ENCODE results near the gene RPTOR.

The RPTOR gene

DNA sequence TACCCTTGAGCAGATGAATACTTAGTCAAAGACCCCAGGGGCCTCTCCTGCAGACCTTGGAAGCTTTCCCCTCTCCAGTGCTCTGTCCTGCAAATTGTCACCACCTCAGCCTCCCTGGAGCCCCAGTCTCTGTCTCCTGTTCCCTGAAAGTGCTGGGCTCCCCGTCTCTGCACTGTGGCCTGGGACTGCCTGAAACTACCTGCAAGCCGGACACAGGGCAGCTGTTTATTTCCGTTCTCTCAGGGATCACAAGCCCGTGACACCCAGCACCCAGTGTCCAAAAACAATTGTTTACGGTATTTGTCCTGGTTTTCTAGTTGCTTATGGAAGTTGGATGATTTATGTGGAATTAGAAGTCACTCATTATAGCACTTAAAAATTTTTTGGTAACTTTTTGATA, 365.4 kb downstream of the RPTOR start:
- no peak for DNase-seq (ENCODE audit: low spot score)

DNA sequence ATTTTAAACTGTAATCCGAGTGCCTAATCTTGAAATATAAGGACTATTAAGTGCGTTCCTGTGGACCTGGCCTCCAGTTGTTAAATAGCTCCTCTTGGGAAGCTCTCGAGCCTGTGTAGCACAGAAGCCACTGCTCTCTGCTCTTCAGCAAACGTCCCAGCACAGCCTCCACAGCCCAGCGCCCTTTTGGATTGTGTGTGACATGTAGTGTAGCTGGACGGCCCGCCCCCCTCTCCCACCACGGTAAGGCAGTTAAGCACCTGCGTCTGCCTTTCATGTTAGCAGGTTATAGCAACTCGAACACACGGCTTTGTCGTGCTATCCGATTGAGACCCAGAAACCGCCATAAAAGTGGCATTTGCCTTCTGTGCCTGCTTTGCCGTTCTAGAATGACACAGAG, 367.8 kb downstream of the RPTOR start:
- DNase-seq (ENCODE audit: low spot score): no peak

DNA sequence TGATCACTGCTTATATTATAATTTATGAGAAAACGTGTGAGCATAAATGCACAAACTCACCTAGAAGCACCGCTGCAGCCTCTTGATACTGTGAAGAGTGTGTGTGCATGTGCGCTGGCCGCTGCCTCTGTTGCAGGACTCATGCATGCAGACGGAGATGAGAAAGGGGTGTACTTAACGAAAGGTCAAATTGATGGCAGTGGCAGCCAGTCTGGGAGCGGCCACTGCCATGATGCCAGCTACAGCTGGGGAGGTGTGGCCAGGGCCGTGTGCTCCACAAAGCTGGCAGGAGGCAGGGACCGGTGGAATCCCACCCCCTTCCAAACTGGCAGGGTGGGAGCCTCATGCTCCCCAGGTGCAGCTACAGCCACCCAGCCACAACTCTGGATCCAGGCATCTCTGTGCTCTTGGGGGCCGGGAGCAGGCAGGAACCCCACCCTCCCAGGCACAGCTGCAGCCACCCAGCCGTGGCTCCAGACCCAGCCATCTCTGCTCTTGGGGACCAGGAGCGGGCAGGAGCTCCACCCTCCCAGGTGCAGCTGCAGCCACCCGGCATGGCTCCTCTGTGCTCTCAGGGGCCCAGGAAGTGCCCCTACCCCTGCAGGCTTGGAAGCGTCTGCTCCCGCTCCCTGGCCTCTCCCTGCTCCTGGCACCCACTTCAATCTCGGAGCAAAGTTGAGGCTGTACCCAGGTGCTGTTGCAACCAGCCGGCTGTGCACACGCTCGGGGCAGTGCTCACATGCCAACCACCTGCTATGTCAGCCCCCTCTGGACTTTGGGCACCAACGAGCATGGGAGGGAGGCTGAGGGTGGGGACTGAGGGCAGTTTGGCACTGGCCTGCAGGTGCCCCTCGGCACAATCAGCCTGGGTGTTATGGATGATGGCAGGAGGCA, 369.5 kb downstream of the RPTOR start:
- DNase-seq (ENCODE audit: low spot score): no peak

DNA sequence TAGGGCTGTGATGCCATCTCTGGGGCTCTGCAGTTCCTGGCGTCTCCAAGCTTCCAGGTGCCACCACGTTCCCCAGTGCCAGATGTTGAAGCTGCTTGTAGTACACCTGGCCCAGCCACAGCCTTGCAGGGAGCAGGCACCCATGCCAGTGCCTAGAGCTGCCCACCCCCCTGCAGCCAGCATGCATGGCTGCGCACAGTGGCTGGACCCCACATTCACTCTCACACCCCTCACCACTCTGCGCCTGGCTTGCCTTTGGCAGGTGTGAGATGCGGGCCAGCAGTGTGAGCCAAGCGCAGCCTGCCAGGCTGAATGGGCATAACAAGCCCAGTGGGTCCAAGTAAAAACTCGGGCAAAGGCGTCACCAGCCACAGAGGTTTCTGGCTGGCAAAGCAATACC, 371.6 kb downstream of the RPTOR start:
- no peak for DNase-seq (ENCODE audit: low spot score)

DNA sequence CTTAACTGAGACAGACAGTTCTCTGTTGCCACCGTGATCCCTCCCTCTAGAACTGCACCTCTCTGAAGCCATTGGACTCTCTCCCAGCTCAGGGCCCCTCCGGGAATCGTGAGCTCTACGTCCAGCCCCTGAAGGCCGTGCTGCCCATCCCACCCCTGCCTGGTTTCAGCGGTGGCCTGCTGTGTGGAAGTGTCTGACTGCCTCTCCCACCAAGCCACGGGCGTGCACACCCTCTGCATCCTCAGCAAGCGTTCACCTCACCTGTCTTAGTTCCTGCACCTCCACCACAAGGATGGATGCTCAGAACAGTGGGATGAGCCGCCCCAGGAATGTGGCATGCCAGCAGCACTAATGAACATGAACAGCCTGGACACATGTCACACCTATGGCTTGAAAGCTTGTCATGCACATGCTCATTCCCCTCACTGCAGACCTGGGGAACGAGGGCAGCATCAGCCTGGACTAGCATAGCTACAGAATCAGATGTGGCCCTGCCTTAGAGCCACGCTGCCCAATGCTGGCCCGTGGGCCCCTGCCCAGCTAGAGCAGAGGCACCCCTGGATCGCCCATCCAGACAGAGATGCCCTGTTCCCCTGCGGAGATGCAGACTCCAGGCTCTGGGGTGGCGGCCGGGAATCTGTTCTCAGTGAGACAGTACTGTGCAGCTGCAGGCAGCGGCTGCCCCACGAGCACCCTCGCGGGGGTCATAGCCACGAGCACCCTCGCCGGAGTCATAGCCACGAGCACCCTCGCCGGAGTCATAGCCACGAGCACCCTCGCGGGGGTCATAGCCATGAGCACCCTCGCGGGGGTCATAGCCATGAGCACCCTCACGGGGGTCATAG, 373.3 kb downstream of the RPTOR start:
- no peak for DNase-seq (ENCODE audit: low spot score)

DNA sequence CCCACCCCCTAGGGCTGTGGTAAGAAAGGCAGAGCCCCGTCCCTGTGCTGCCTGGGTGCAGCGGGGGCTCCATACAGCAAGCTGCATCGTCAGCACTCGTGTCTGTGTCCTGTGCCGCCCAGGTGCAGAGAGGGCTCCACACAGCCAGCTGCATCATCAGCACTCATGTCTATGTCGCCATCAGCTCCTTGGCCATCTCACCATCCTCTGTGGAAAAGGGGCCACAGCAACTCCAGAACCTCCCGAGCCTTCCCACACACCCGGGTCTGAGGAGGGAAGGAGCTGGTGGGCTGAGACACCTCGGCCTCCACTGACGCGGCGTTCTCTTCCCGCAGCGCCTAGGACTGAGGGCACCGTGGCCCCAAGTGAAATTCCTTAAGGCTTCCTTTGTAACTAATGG, 374.1 kb downstream of the RPTOR start:
- no peak for DNase-seq (ENCODE audit: low spot score)

DNA sequence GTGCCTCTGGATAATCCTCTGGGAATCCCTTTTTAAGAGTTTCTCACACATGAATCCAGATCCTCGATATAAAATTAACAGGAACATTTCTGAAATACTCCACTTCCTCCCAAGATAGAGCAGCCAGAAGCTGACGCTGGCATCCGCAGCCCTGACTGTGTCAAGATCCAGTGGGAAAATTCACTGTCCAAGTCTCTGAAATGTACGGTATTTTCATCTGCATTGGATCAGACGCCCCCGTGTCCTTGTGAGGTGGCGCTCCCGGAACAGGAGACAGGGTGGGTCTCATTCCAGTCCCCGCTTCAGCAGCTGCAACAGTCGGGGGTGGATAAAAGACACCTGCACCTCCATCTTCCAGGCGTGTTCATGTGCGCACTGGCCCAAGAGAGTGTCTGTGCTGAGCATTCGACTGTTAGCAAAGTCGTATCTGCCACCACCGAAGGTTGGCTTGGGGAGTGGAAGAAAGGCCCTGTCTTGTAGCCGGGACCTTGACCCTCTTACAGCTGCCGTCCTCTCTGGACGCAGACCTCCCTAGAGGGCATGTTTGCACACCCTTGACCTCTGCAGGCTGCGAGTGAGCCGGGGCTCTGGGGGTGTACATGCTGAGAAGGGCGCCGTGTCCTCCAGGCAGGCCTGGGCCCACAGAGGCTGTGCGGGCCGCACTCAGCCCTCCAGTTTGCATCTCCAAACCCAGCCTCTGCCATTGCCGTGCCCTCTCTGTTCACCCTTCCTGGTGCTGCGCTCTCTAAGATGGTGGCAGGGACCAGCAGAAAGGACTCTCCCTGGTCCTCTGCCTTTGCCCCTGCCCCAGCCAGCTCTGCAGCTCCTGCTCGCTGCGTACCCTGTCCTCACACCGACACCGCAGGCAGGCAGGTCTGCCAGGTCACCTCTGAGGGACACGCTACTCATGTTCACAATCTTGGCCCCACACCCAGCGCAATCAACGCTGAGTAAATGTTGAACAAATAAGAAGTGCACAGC, 375.0 kb downstream of the RPTOR start:
- no peak for DNase-seq (ENCODE audit: low spot score)

DNA sequence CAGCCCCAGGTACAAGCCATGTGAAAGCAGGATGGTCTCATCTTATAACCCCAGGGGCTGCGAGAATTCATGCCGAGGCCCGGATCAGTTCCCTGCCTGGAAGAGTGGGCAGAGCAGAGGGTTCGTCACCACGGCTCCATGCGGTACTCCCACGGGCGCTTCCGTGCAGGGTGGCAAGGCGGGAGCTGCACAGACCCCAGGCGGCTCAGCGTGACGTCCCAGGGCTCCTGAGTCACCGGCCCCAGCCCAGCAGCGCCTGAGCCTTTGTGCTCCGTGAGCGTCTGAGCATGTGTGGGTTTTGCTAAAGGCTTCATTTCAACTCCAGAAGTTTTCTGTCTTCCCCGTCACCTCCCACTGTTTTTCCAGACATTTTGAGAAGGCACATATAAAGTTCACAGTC, 375.8 kb downstream of the RPTOR start:
- no peak for DNase-seq (ENCODE audit: low spot score)

DNA sequence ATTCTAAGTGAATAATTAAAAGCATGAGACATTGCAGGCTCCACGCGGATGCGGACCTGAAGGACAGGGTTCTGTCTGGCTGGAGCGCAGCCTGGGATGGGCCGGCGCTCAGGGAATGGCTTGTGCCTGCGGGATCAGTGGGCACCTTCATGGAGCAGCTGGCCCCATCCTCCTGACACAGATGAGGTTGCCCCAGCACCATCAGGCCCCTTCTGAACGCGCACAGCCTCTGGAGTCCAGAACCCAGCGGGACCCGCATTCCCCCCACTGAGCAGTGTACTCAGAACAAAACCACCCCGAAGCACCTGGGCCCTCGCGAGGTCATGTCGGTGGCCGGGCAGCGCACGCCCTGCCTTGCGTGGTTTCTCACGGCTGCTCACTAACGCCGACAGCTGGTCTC, 376.5 kb downstream of the RPTOR start:
- DNase-seq (ENCODE audit: low spot score): no peak

DNA sequence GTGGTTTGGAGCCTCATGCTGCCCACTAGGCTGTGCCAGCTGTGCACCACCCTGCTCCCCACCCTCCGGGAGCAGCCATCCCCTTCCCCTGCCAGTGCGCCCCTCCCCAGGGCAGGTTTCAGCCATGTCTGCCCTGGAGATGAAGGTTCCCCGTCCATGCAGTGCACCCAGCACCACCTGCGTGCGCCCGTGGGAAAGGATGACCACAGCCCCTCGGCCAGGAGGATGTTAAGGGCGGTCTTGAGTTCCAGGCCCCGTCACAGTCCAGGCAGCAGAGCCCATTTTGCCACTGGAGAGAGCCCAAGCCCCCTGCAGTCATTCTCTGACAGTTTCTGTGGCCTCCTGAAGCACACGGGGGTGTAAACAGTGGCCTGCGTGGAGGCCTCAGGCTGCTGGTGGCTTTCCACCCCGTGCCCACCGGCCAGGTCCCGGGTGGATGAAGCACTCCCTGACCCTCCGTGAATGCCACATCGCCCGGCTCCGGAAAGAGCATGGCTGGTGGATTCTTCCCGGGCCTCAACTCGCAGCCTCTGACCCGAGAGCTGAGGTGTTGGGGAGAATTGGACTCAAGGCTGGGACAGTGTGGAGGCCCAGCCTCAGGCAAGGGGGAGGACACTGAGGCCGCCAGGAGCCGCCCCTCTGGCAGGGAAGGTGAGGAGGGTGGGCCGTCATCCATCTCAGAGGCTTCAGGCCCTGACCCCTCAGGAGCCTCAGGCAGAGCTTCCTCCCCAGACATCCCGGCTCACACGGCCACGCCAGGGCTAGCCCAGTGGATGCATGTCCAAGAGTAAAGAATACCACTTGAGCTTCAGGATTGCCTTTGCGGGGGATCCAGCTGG, 377.3 kb downstream of the RPTOR start:
- DNase-seq (ENCODE audit: low spot score): no peak

DNA sequence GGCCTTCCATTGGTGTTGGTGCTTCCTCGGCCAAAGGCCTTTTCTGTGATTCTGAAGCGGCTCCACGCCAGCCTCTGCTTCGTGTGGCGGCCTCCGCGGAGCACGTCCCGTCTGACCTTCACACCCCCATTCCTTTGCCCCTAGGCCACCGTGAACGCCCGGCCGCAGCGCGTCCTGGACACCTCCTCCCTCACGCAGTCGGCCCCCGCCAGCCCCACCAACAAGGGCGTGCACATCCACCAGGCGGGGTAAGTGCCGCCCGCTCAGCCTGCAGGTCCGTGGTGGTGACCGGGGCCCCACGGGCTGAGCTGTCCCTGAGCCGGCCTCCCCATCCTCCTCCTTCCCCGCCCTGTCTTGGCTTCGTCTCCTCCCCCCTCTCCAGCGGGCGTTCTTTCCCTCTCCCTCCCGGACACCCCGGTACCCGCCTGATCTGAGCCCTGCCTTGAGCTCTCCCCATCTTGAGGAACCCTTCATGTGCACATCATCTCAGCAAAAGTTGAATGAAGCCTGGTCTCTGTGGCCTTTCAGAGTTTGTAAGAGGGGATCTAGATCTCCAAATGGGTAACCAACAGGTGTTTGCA, 378.0 kb downstream of the RPTOR start:
- DNase-seq (ENCODE audit: low spot score): no peak

DNA sequence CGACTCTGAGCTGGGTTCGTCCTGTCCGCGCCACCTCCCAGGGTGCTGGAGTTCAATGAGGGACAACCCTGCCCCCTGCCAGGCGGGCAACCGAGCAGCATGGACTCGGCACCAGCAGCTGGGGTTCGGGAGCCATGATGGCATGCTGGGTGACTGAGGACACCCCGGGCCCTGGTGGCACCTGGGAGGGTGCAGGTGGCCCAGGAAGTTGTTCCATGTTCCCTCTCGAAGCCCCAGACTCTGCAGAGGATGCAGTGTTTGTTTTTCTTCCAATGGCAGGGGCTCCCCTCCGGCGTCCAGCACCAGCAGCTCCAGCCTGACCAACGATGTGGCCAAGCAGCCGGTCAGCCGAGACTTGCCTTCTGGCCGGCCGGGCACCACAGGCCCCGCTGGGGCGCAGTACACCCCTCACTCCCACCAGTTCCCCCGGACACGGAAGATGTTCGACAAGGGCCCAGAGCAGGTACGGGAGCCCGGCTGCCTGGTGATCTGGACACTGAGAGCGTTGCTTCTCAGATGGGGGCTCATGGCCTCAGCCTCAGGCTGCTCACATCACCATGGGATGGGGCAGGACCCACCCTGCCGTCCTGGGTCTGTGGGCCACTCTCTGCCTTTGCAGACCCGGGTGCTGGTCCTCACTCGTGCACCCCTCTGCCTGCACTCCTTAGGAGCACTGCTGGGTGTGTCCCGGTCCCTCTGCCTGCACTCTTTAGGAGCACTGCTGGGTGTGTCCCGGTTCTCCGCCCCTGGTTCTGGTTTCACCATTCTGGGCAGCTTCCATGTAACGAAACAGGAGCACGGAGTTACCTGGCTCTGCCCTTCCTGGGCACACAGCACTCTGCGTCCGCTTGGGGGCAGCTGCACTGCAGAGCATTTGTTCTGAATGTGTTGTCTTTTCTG, 378.8 kb downstream of the RPTOR start:
- DNase-seq (ENCODE audit: low spot score): no peak

DNA sequence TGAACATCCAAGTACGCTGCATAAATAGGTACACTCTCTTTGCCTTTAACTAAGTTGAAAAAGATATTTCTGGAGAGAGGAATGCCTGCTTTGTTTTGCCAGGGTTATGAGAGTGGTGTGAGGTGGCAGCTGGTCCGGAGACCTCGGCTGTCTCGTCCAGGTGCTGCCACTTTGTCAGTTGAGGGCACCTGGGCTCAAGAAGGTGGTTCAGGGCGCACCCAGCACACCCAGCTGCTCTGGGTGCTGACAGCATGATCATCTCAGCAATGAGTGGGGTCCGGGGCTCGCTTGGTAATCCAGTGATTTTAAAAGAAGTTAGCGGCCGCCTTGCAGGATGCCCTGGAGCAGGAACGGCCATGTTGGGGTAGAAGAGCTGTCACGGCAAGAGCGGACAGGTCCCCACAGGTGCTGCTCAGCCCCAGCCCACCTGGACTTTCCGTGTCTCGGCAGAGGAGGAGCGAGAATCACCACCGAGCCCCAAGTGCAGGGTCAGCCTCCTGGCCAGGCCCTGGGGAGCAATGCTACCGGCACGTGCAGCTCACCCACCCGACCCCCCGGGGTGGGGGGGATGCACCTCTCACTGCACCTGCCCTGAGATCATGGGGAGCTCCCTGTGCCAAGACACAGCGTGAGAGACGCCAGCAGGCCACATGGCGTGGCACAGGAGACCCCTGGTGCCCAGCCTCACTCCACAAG, 379.6 kb downstream of the RPTOR start:
- DNase-seq (ENCODE audit: low spot score): no peak

DNA sequence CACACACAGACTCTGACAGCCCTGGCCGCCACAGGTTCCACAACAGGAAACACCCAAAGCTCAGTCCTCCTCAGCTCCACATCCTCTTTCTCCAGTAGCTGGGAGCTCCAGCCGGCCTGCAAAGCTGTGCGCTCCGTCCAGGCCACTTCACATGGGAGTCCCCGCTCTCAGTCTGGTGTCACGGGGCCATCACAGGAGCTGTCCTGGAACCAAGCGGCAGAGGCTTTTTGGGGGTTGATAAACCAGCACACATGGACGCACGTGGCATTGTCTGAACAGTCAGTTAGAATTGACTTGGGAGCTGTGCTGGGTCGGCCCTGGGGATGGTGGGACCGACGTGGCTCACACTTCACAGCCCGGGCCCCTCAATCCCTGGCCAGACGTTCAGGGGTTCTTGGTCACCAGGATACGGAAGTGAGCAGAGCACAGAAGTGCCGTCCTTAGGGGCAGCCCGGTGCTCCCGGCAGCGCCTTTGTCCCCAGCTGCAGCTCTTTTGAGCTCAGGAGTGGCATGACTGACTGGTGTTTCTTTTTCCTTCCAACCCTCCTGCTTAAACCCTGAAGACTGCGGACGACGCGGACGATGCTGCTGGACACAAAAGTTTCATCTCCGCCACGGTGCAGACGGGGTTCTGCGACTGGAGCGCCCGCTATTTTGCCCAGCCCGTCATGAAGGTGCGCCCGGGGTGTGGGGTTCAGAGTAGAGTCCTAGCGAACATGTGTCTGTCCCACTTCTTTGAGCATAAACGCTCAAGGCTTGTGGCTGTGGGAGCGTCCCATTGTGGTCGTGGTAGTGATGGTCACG, 380.4 kb downstream of the RPTOR start:
- no peak for DNase-seq (ENCODE audit: low spot score)

DNA sequence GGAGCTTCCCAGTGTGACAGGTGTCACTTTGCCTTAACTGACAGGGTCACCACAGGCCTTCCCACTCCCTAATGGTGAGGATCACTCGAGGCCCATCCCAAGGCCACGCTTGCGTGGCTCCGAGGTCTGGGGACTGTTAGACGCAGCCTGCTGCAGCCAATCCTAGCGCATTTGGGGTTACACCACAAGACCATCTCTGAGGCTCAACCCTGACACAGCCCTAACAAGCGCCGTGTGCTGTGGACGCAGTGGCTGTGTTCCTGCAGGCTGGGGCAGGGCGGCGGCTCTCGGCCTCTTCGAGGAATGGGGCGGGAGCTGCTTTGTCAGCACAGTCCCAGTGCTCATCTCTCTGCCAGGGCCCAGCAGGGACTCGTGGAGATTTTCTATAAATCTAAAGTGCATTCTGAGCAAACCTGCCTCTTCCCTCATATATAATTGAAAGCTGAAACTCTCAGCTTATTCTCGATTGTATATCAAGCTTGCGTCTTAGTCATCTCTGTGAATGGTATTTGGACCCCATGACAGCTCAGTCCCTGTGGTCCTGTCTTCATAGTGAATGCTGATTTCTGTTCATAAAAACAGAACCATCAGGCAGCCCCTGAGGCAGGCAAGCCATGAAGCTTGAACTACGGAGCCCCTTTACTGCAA, 381.2 kb downstream of the RPTOR start:
- no peak for DNase-seq (ENCODE audit: low spot score)

DNA sequence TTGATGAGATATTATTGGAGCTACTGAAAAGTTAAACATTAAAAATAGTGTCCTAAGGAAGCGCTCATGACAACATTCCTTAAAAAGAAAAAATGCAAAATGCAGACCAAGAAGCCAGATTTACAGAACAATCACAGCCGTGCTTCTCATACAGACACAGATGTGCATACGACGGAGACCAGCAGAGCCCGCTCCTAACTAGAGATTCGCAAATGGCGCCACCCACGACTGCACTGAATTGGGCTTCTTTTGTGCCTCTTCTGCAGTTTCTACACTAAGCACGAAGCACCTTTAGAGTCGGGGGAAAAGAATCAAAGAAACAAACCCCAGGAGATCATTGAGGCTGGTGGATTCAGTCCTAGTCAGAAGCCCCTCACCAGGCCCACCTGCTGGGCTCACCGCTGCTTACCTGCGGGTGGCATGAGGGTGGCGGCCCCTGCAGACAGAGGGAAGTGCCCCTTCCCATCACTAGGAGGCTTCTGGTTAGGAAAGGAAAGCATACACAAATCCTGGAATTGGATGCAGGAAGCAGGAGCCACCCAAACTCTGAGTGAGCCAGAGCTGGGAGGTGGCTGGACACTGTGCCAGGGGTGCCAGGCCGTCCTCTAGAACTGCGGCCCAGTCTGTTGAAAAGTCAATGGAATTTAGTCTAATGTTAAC, 382.1 kb downstream of the RPTOR start:
- DNase-seq (ENCODE audit: low spot score): no peak

DNA sequence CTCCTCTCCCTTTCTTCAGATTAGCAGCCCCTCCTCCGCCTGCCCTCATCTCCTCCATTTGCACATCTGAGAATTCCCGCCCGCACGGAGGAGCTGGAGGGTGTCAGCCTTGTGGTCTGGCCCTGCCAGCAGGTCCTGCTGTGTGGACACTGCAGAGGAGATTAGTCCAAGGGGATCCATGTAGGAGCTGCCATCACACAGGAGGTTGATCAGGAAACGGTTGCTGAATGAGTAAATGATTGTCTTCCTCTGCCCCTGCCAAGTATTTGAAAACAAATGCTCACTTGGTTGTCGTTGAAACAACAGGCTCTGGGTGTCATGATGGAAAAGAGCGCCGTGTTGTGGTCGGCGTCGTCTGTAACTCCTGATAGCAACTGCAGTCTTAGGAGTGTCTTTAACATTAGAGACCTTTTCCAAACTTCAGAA, 383.2 kb downstream of the RPTOR start:
- DNase-seq (ENCODE audit: low spot score): no peak
